Body of pancreas (tissue), 4 donors: ENCODE data around the gene SLC6A20. TPM values are rescaled to one million over a fixed set of nuclear protein-coding genes. Genes with fewer than 3 reads are reported as not detected.

Experiments
- ATAC-seq: fragments of 150-250 bp; one replicate; pipeline ENCODE4 v1.9.1; 2016
- DNase-seq, 4 donors: peaks; one replicate each; pipeline ENCODE4 v3.0.0-alpha.2; 2019
- H3K27ac ChIP-seq, 4 donors: fragments of 200-600 bp; sonication (generic); 1 replicate in 3 of 4; 2 replicates in 1 of 4; pipeline versions ENCODE4 v1.5.1 to v1.6.1; 2016 to 2019; ENCODE audit warnings: mild to moderate bottlenecking in 1 of 4, mixed read lengths in 1 of 4, moderate library complexity in 1 of 4
- H3K27me3 ChIP-seq, 2 donors: fragments of 200-600 bp; sonication (generic); one replicate each; pipeline ENCODE4 v1.6.0; 2016; ENCODE audit warnings: mild to moderate bottlenecking in 1 of 2
- H3K36me3 ChIP-seq, 2 donors: fragments of 200-600 bp; sonication (generic); replicated peaks in 1 of 2; 2 replicates each; pipeline ENCODE4 v1.5.1; 2016; ENCODE audit warnings: low read depth in 2 of 2; ENCODE audit not compliant: insufficient read depth in 1 of 2
- H3K4me1 ChIP-seq: fragments of 200-600 bp; sonication (generic); one replicate; pipeline ENCODE4 v1.6.0; 2016
- H3K4me3 ChIP-seq, 2 donors: fragments of 200-600 bp; sonication (generic); 1 replicate in 1 of 2; 2 replicates in 1 of 2; pipeline ENCODE4 v1.5.1; 2016 to 2019
- H3K9me3 ChIP-seq, 3 donors: fragments of 200-600 bp; sonication (generic); 1 replicate in 2 of 3; 2 replicates in 1 of 3; pipeline ENCODE4 v1.5.1; 2016
- POLR2A ChIP-seq, 3 donors: fragments of 450-650 bp; IDR thresholded peaks; one replicate each; pipeline ENCODE4 v1.6.1; 2016; ENCODE audit warnings: antibody characterized with exemption in 3 of 3, mild to moderate bottlenecking in 2 of 3
- WGBS, 2 donors: methylation state at CpG; one replicate each; pipeline ENCODE4 v1.1.5; 2017; 5-methylcytosine and 5-hydroxymethylcytosine counted together
- intact Hi-C: fragments of 100-400 bp; cut with DNase I; formaldehyde crosslinking; loops from one replicate; pipeline ENCODE4 v1.15.1; 2023
- total RNA-seq, 2 donors: library from RNA; depleted of rRNA; stranded (reverse); fragments of >200 nt; gene quantifications; one replicate each; pipeline ENCODE4 v1.1.0, GENCODE V29; 2016
- TF ChIP-seq, protein P1 (sequence below), 7 experiments: fragments of 450-650 bp in 4 of 7; fragments of 200-600 bp in 3 of 7; sonication (generic) in 3 of 7; IDR thresholded peaks; one replicate each; pipeline ENCODE4 v1.5.1; 2016 to 2019; ENCODE audit warnings: antibody characterized with exemption in 7 of 7

Gene SLC6A20
- total RNA-seq, 2 donors from 2014 or later: 4.7 to 5.3 TPM

DNA sequence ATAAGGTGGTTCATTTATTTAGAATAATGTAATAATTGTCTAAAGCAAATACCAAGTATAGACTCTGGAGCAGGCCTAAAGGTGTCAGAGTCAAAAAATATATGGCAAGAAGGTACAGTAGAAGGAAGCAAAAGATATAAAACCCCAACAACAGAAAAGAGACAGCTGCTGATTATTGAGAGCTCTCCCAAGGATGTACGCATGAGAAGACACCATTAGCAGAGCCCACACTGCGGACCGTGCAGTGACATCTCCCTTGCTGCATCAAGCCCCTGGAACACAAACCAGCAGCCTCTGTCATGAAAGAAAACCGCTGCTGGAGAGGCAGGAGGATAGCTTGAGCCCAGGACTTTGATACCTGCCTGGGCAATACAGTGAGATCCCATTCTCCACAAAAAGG lies 18.0 kb upstream of the SLC6A20 start:
- ATAC-seq (no peak), DNase-seq (no peak)
- intact Hi-C loops: no loop called here
- Histone ChIP-seq H3K27me3 (no peaks in the 10 kb centered on the region), H3K4me1 (peaks cover 18% of the 10 kb centered on the region), H3K4me3 (no peak overlapping the region), H3K36me3 (peaks cover 0 to 2% of the 10 kb centered on the region in 2 donors), H3K9me3 (no peaks in the 10 kb centered on the region), H3K27ac (no peak overlapping the region)
- TF ChIP-seq POLR2A (IDR thresholded peaks at IDR 0.05): no peak
- 94 to 98% methylated on average over 4 of the region's 4 CpGs for WGBS, 2 donors

DNA sequence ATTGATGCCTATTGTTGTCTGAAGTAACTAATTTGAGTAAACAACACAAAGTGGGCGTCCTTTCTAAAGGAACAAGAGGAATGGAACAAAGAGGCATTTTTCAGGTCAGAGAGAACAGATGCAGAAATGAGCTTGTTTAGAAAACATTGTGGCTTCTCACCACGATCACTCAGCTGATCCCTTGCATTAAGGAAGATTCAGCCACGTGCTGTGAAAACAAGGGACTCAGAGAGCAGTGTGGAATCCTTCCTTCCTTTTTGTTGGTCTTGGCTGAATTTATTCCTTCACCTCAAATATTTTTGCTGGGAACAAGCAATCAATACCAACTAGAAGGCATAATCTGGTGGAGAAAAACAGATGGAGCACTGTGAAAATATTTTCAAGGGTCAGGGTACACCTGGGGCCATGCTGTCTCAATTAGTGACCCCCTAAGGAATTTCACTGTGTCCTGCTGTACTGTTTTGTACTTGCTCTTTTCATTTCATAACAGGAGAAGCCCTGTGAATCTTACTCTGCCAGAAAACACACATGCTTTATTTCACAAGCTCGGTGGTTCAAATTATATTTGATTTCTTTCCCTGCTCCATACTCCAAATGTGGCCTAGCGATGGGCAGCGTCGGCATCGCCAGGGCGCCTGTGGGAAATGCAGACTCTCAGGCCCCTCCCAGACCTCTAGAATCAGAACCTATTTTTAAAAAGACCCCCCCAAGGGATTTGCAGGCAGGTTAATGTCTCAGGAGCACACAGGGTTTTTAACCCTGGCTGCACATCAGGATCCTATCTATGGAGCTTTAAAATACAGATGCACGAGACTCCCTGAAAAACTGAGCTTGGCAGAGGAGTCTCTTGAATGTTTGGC lies 11.6 kb upstream of the SLC6A20 start:
- H3K4me3 ChIP-seq: no peak overlapping the region
- H3K9me3 ChIP-seq: no peaks in the 10 kb centered on the region
- ATAC-seq (no peak), DNase-seq (no peak)
- H3K27me3 ChIP-seq: no peaks in the 10 kb centered on the region
- no peaks in the 10 kb centered on the region for H3K36me3 ChIP-seq
- no peaks in the 10 kb centered on the region for H3K4me1 ChIP-seq
- H3K27ac ChIP-seq: no peak overlapping the region
- WGBS, 2 donors: 72 to 83% methylated on average over 10 of the region's 10 CpGs
- intact Hi-C loops: no loop called here
- TF ChIP-seq, protein P1, sequence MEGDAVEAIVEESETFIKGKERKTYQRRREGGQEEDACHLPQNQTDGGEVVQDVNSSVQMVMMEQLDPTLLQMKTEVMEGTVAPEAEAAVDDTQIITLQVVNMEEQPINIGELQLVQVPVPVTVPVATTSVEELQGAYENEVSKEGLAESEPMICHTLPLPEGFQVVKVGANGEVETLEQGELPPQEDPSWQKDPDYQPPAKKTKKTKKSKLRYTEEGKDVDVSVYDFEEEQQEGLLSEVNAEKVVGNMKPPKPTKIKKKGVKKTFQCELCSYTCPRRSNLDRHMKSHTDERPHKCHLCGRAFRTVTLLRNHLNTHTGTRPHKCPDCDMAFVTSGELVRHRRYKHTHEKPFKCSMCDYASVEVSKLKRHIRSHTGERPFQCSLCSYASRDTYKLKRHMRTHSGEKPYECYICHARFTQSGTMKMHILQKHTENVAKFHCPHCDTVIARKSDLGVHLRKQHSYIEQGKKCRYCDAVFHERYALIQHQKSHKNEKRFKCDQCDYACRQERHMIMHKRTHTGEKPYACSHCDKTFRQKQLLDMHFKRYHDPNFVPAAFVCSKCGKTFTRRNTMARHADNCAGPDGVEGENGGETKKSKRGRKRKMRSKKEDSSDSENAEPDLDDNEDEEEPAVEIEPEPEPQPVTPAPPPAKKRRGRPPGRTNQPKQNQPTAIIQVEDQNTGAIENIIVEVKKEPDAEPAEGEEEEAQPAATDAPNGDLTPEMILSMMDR (IDR thresholded peaks at IDR 0.05): no peak
- no peak for TF ChIP-seq POLR2A (IDR thresholded peaks at IDR 0.05)

DNA sequence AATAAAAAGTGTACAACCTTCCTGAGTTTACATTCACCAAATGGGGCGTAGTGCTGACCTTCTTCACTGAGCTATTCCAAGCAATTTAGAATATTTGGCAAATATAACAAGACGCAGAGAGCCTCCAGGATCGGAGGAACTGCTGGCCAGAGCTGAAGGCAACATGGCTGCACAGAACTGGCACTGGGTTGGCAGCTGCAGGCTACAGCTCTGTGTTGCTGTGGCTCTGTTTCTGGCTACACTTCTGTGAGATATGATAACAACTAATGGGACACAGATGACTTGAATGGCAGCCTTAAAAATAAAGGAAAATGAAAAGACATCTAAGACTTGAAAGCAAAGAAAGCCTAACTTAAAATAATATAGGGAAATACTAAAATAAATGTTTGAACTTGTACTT lies 10.8 kb upstream of the SLC6A20 start:
- Histone ChIP-seq H3K4me3 (no peak overlapping the region), H3K36me3 (no peaks in the 10 kb centered on the region), H3K27me3 (no peaks in the 10 kb centered on the region), H3K27ac (no peak overlapping the region), H3K4me1 (no peaks in the 10 kb centered on the region), H3K9me3 (no peaks in the 10 kb centered on the region)
- WGBS, 2 donors: 89 to 93% methylated on average over 3 of the region's 3 CpGs
- DNase-seq: no peak
- TF ChIP-seq POLR2A (IDR thresholded peaks at IDR 0.05): no peak
- TF ChIP-seq, protein P1 (IDR thresholded peaks at IDR 0.05): no peak
- intact Hi-C loops: no loop called here
- no peak for ATAC-seq

DNA sequence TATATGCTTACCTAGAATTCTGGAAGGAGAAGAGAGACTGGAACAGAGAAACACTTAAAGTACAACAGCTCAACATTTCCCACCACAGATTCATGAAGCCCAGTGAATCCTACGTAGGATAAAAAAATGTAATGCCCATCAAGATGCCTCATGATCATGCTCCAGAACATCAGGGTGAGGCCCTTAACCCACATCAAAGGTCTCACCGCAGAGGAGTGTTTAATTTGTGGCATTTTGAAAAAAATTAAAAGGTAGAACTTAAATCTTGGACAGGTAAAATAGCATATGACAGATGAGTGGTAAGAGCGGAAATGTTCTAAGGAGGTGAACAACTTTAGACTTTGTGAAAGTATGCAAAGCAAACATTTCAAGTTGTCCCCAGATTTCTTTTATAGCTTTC lies 9.7 kb upstream of the SLC6A20 start:
- DNase-seq: no peak
- no peak overlapping the region for H3K4me3 ChIP-seq
- H3K27me3 ChIP-seq: no peaks in the 10 kb centered on the region
- H3K27ac ChIP-seq: no peak overlapping the region
- intact Hi-C loops: no loop called here
- no peak for ATAC-seq
- H3K36me3 ChIP-seq: no peaks in the 10 kb centered on the region
- 91 to 94% methylated on average over 3 of the region's 3 CpGs for WGBS, 2 donors
- no peaks in the 10 kb centered on the region for H3K4me1 ChIP-seq
- no peaks in the 10 kb centered on the region for H3K9me3 ChIP-seq
- TF ChIP-seq POLR2A (IDR thresholded peaks at IDR 0.05): no peak
- TF ChIP-seq, protein P1 (IDR thresholded peaks at IDR 0.05): no peak

DNA sequence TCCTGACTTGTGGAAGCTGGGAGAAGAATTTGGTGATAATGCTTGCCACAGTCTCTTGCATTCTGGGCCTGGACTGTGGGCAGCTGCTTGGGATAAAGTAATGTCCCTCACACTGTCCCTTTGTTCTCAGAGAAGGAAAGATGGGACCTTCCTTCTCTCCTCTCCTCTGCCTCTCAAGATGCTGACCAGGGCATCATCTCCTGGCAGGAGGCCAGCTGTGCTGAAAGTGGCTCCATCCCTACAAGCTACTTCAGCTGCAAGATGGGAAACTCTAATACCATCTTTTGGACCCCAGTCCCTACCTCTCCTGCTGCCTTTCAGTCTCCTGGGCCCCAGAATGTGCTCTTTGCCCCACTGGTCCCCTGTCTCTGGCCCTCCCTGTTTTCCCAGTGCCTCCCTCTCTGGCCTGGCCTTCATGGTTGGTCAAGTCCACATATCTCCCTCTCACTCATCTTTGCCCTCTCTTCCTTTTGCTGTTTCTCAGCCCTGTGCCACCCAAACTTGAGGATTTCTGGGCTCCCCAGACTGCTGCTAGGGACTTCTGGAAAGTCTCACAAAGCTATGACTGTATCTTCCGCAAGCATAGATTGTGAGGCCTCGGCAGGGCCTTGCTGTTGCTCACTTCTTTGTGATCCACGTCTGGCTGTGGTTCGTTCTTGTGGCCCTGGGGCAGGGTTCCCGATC lies 7.1 kb upstream of the SLC6A20 start:
- intact Hi-C loops: no loop called here
- 78 to 87% methylated on average over 5 of the region's 5 CpGs for WGBS, 2 donors
- H3K4me1 ChIP-seq: no peaks in the 10 kb centered on the region
- ATAC-seq: no peak
- TF ChIP-seq, protein P1 (IDR thresholded peaks at IDR 0.05): no peak
- no peak for TF ChIP-seq POLR2A (IDR thresholded peaks at IDR 0.05)
- DNase-seq: peak in 1 of 4 donors; percentile 12
- no peaks in the 10 kb centered on the region for H3K36me3 ChIP-seq
- H3K4me3 ChIP-seq: no peak overlapping the region
- no peaks in the 10 kb centered on the region for H3K9me3 ChIP-seq
- no peaks in the 10 kb centered on the region for H3K27me3 ChIP-seq
- H3K27ac ChIP-seq: no peak overlapping the region
